ENCODE measurements around the gene SASH3.

The SASH3 gene

GRCh38 chrX:129818123-129818522 lies 38.4 kb downstream of the SASH3 start:
- no peak for DNase-seq

- DNase-seq, result peak; percentile 2
Measured at GRCh38 chrX:129823115-129823514, 43.4 kb downstream of the SASH3 start.

- DNase-seq, result no peak
Measured at GRCh38 chrX:129823522-129823921, 43.8 kb downstream of the SASH3 start.

- no peak for DNase-seq
Measured at GRCh38 chrX:129824620-129825019, 44.9 kb downstream of the SASH3 start.

- DNase-seq, result no peak
Measured at GRCh38 chrX:129825746-129826505, 46.2 kb downstream of the SASH3 start.

GRCh38 chrX:129830494-129830893 lies 50.7 kb downstream of the SASH3 start:
- no peak for DNase-seq

GRCh38 chrX:129831091-129831885 lies 51.5 kb downstream of the SASH3 start:
- DNase-seq, result peak; percentile 46

GRCh38 chrX:129833153-129833990 lies 53.6 kb downstream of the SASH3 start:
- DNase-seq, result no peak

GRCh38 chrX:129836827-129837226 lies 57.1 kb downstream of the SASH3 start:
- no peak for DNase-seq

GRCh38 chrX:129840344-129840743 lies 60.6 kb downstream of the SASH3 start:
- no peak for DNase-seq

GRCh38 chrX:129842510-129843208 lies 62.9 kb downstream of the SASH3 start:
- no peak for DNase-seq

- no peak for DNase-seq
Measured at GRCh38 chrX:129843209-129843458, 63.4 kb downstream of the SASH3 start.

GRCh38 chrX:129843459-129844306 lies 63.9 kb downstream of the SASH3 start, which contains the start of gene ZDHHC9:
ZDHHC9 (minus strand) TSS chrX:129843886; CDS start chrX:129841945, 1,941 bp downstream.
- peak; percentile 80 for DNase-seq

Measured in NCI-H748 treated with DMSO at 0.1 percent for 48 hours (cell line).